HL-60/S4 treated with retinoic acid at 250 ng/mL for 4 days and 3 days (cell line): ENCODE results near the gene PON2.
"Not testable (repeated sequence)": the region's sequence is repeated elsewhere in the genome, so short reads cannot be mapped to it uniquely, and the experiment has no call there.

Experiments
- in situ Hi-C: fragments of 300-500 bp; cut with MboI; formaldehyde crosslinking; loops from 2 replicates; pipeline ENCODE4 v1.7.0; 2022; ENCODE audit warnings: low sequenced_read_pairs

PON2 gene

DNA sequence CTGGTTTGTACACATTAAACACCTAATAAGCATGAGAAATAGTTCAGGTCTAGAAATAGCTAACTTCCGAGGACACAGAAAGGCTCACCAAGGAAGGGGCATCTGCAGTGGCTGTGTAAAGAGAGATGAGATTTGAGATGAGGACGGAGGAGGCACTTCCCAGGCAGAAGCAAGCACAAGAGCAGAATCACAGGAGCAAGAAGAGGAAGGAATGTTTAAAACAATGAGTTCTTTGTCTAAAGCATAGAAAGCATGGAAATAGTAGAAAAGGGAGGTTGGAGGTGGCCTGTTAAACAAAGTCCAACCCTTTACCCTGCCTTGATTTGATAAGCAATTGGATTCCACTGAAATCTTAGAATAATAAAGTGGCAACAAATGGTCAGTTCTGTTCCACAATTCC lies 27.1 kb downstream of the PON2 start:
- in situ Hi-C loops, result no loop called here

- in situ Hi-C loops, result no loop called here
Measured at GRCh38 chr7:95405800-95406199, 29.0 kb downstream of the PON2 start.

DNA sequence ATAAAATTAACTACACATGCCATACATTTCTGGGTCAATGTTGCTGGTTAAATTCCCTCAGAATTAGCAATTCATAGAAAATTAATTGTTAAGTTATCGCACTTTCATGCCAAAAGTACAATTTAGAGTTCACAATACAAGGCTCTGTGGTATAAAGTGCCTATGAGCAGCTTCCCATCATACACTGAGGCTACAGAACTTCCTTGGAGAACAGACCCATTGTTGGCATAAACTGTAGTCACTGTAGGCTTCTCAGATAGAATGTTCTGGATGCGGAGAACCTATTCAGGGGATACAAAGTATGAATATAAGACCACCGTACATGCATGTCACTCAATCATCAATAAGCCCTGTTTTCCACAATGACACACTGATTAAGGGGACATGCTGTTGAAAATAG lies 29.6 kb downstream of the PON2 start:
- in situ Hi-C loops, result no loop called here

- in situ Hi-C loops, result no loop called here
Measured at GRCh38 chr7:95404316-95404865, 30.4 kb downstream of the PON2 start.

DNA sequence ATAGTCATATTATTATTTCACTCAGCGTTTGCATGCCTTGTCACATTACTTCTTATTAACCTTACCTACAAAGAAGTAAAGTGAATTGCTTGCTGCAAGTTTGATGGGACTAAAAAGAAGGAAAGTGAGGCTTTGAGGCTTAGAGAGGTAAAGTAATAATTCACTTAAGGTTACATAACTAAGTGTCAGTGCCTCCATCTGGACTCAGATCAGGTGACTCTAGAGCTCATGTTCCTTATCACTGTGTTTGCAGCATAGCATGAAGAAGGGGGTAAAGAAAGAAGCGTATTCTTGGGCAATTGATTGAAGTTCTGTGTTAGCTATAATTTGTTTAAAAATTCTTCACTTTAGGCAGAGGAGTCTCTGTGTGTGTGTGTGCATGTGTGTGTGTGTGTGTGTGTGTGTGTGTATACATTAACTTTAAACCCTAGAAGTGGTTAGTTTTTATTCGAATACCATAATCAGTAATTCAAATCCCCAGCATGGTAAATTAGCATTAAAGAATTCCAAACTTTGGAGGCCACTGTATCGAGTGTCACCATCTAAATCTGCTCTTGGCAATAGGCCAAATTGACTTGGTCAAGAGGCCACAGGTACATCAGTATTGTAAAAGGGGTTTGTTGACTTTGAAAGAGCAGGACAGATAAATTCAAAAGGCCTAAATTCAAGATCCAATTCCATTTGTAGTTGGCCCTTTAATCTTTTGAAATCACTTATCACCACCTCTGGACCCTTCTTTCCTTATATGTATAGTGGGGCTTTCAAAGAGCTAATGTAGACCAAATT lies 36.5 kb downstream of the PON2 start:
- in situ Hi-C loops, result no loop called here

DNA sequence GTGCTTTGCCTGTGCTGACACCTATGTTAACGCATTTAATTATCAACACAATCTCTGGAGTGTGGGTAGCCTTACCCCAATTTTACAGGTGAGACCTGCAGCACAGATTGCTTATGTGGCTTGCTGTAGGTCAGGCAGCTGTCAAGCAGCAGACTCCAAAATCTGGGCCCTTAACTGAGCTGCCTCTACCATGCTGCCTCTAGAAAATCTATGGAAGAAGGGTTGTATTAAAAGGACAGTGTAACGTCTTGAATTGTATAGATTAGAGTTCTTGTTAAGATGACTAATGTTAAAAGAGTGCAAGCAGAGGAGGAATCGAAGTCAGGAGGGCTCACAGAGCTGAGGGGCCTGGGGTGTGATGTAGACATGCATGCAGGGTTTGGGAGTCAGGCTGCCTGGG lies 37.4 kb downstream of the PON2 start:
- in situ Hi-C loops, result no loop called here

DNA sequence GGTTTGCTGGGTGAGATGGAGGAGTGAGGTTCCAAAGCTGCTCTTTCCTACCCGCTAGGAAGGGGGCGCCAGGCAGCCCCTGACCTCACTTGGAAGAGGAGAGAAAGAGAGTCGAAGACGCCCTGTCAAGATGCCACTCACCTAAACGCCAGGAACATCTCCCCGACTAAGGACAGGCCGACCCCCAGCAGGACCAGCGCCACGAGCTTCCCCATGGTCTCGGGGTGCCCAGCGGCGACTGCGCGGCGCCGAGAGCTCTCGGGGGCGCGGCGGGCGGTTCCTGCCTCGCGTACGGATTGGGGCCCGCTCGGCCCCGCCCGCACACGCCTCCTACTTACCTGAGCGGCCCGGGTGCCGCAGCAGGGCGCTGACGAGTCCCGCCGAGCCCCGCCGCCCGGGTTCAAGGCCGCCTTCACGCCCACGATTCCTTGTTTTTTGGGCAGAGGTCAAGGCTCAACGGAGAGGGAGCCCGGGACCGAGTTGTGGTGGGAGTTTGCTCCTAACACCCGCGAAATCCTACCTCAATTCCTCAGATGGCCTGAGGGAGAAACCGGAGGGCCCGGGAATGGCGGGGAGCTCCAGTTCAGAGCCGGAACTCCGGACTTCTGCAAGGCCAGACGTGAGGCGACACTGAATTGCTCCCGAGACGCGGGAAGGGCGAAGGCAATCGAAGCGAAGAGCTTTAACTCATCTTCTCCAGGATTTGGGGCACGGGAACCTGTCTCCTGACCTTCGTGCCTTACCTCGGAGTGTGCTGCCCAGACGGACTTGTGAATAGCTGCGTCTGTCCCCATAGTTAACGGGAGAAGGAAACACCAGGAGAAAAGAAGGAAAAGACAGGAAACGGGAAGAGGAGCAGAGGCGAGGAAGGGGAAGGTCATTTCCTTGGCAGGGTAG lies 38.4 kb downstream of the PON2 start, which contains the start of gene PON3:
TSS of gene PON3 (minus strand) at position 240 of the 897 bp plus-strand sequence. CDS start at position 215, 25 bp downstream.
- in situ Hi-C loops, result no loop called here

DNA sequence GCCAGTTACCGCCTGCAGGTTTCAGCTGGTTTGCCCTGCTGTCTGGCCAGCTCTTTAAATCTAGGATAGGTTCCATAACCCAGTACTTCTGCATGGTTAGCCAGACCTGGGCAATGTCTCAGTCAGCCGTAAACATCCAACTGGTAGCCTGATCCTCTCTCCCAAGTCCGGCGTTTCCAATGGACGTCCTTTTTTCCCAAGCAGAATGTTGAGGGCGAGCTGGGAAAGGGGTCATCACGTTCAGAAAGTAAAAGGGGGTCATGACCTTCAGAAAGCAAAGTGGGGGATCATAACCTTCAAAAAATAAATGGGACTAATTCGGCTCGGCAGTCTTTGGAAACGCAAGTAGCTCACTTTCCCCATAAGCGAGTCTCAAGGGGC lies 39.1 kb downstream of the PON2 start:
- in situ Hi-C loops, result no loop called here

GRCh38 chr7:95394370-95394769 lies 40.5 kb downstream of the PON2 start:
- in situ Hi-C loops, result no loop called here

- in situ Hi-C loops, result no loop called here
Measured at GRCh38 chr7:95391761-95392160, 43.1 kb downstream of the PON2 start.

GRCh38 chr7:95389516-95389915 lies 45.3 kb downstream of the PON2 start:
- in situ Hi-C loops, result no loop called here

DNA sequence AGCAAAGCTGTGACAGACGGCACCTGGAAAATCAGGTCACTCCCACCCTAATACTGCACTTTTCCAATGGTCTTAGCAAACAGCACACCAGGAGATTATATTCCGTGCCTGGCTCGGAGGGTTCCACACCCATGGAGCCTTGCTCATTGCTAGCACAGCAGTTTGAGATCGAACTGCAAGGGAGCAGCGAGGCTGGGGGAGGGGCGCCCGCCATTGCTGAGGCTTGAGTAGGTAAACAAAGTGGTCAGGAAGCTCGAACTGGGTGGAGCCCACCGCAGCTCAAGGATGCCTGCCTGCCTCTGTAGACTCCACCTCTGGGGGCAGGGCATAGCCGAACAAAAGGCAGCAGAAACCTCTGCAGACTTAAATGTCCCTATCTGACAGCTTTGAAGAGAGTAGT lies 55.4 kb downstream of the PON2 start:
- in situ Hi-C loops, result not testable (repeated sequence)

DNA sequence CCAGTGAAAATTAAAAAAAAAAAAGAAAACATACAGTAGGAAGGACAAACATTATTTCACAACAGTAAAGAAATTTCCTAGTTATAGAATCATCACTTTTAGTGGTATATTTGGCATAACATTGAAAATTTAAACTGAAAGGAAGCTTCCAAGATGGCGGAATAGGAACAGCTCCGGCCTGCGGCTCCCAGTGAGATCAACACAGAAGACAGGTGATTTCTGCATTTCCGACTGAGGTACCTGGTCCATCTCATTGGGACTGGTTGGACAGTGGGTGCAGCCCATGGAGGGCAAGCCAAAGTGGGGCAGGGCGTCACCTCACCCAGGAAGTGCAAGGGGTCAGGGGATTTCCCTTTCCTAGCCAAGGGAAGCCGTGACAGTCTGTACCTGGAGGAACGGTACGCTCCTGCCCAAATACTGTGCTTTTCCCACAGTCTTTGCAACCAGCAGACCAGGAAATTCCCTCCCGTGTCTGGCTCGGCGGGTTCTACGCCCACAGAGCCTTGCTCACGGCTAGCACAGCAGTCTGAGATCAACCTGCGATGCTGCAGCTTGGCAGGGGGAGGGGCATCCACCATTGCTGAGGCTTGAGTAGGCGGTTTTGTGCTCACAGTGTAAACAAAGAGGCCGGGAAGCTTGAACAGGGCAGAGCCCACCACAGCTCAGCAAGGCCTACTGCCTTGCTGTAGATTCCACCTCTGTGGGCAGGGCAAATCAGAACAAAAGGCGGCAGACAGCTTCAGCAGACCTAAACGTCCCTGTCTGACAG lies 58.0 kb downstream of the PON2 start:
- in situ Hi-C loops, result no loop called here

DNA sequence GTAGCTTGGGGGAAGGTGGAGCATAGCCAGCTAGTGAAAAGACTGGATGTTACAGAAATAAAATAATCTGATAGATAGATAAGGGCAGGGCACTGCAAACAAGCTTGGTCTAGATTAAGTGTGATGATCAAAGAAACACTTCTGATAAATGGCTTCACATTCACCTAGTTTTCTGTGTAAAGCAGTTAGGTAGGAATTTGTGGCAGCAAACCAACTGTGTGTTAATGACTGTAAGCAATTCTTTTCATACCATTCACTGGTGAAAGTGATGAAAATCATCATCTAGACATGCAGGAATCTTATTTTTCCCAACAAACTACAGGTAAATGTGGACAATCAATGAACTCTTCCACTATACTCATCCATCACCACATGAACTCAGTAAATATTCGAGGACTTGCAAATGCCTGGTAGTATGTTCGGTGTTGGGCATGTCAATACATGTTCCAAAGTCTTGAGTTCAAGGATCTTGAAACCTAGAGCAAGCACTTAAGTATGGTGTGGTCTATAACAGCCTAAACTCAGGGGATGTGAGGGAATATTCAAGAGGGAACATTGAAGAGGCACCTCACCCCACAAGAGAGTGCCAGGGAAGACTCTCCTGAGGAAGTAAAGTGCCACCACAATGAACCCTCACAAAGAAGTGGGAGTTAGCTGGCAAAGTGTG lies 59.1 kb downstream of the PON2 start:
- in situ Hi-C loops, result no loop called here

DNA sequence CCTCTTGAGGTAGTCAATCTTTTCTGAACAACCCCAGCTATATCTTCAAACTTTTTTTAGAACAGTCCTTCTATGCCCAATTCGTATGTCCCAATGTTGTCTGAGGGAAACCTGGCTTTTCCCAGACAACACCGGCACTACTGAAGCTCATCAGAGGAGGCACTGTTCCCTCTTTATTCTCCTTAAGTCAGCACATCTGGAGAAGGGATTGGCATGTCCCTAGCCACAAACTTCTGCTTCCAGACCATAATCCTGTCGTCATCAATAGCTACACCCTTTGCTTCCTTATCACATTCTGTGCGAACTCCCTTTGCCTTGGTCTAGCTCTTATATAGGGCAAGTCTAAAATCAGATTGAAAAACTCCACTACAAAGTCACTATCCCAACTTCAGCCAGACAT lies 61.5 kb downstream of the PON2 start:
- in situ Hi-C loops, result no loop called here

DNA sequence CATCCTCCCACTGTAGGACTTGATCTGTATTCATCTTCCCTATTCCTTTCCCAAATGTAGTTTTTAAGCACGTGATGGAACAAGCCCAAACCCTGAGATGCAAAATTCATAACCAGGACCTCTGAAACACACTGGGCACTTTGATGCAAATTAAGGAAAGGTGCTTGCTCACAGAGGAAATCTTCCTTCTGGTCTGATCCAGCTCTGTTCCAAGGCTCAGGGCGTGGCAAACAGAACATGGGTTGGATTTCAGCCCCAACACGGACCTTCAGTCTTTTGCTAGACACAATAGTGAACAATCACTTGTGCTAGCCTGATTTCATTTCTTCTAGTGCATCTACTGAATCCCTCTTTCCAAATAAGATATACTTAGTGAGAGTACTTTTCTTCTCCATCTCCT lies 66.6 kb downstream of the PON2 start:
- in situ Hi-C loops, result no loop called here

- in situ Hi-C loops, result no loop called here
Measured at GRCh38 chr7:95367606-95368005, 67.2 kb downstream of the PON2 start.

- in situ Hi-C loops, result no loop called here
Measured at GRCh38 chr7:95365151-95365550, 69.7 kb downstream of the PON2 start.

GRCh38 chr7:95357623-95358022 lies 77.2 kb downstream of the PON2 start:
- in situ Hi-C loops, result no loop called here
